HG02981 (cell line): ENCODE data around the gene NOS2.
"Not testable (repeated sequence)": the region's sequence is repeated elsewhere in the genome, so short reads cannot be mapped to it uniquely, and the experiment has no call there.

Experiments used
- ATAC-seq: cut with Tn5 transposase; IDR thresholded peaks from one replicate; pipeline ENCODE4 v1.9.1; 2021; ENCODE audit warnings: mild to moderate bottlenecking, moderate library complexity; ENCODE audit not compliant: unreplicated experiment

Gene NOS2

DNA sequence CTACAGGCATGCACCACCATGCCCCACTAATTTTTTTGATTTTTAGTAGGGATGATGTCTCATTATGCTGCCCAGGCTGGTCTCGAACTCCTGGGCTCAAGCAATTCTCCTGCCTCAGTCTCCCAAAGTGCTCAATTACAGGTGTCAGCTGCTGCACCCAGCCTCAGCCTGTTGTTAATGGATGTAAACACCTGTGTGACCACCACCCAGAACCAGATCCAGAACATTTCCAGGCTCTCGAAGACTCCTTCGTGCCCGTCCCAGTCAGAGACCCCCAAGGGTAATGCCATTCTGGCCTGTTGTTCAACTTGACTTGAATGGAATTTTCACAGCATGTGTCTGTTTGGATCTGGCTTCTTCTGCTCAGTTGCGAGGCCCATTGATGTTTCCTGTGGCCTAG is 59.8 kb downstream of the NOS2 start:
- not testable (repeated sequence) for ATAC-seq

DNA sequence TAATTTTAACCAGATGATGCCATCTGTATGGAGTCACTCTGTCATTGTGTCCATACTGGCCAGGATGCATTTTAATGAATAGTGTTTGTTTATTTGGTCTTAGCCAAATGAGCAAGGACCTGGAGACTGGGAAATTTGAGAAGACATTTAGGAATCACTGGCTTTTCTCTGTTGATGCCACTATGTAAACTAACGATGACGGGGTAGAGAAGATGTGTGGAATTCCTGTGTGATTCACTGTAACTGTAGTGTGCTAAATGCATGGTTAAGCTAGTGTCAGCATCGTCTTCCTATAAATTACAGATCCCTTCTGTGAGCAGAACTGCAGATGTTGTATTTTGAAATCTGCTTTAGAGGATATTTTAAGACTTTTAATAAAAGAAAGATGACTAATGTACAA is 66.6 kb downstream of the NOS2 start:
- no peak for ATAC-seq

DNA sequence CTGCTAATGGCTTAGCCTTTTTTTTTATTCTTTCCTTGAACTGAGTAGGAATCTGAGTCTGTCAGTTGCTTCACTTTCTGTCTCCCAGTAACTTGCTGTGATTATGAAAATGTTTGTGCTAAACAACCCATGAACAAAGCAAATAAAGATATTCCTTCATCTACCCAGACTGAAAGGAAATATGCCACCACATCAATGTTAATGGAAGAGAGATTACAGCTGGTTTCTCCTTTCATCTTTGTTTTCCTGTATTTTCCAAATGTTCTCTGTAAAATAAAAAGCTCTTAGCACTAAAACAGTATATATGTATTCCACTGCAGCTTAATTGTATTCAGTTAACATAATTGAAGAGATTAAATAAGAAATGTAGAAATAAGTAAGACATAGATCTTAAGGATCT is 67.6 kb downstream of the NOS2 start:
- not testable (repeated sequence) for ATAC-seq

DNA sequence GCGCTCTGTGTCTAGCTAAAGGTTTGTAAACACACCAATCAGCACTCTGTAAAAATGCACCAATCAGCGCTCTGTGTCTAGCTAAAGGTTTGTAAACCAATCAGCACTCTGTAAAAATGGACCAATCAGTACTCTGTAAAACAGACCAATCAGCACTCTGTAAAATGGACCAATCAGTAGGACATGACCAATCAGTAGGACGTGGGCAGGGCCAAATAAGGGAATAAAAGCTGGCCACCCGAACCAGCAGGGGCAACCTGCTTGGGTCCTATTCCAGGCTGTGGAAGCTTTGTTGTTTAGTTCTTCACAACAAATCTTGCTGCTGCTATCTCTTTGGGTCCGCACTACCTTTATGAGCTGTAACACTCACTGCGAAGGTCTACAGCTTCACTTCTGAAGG is 74.3 kb downstream of the NOS2 start:
- not testable (repeated sequence) for ATAC-seq

DNA sequence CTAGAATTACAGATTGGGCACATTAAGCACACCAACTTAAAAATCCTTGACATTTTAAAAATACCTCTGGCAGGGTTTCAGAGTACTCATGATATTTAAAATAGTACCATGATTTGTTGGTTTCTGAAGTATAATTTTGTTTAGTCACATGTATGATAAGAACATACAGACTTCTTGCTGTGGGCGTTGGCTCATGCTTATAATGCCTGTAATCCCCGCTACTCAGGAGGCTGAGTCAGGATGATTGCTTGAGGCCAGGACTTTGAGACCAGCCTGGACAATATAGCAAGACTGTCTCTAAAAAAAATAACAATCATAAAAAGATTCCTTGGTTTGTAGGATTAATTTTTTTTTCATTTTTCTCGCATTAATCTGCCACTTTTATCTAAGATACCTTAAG is 78.5 kb downstream of the NOS2 start:
- ATAC-seq: no peak
